Coronary artery (tissue), 2 donors: ENCODE data around the gene PRKCSH.

Experiments
- DNase-seq: peaks from one replicate; pipeline ENCODE4 v3.0.0-alpha.2; 2017; ENCODE audit warnings: low spot score
- H3K27ac ChIP-seq, 2 donors: fragments of 200-600 bp; sonication (generic); one replicate each; pipeline ENCODE4 v1.5.1; 2016 to 2019
- H3K4me3 ChIP-seq: fragments of 200-600 bp; sonication (generic); 2 replicates; pipeline ENCODE4 v1.5.1; 2016; ENCODE audit warnings: mild to moderate bottlenecking, moderate library complexity
- CTCF ChIP-seq: fragments of 200-600 bp; sonication (generic); IDR thresholded peaks from one replicate; pipeline ENCODE4 v1.5.1; 2019; ENCODE audit warnings: antibody characterized with exemption

The PRKCSH gene

GRCh38 chr19:11434703-11435056 lies 755 bp upstream of the PRKCSH start:
- no peak for DNase-seq
- peak overlapping the region; percentile 84 for H3K4me3 ChIP-seq
- TF ChIP-seq CTCF: no peak
- H3K27ac ChIP-seq: peak overlapping the region; percentile 58 to 86

GRCh38 chr19:11435833-11436313 lies 438 bp downstream of the PRKCSH start:
- peak overlapping the region; percentile 84 for H3K4me3 ChIP-seq
- no peak for TF ChIP-seq CTCF
- H3K27ac ChIP-seq: peak overlapping the region; percentile 58 to 86
- DNase-seq: no peak

- Histone ChIP-seq H3K27ac (no peak overlapping the region), H3K4me3 (no peak overlapping the region)
- TF ChIP-seq CTCF: no peak
- DNase-seq: no peak
Observed at GRCh38 chr19:11437955-11438354, 2.5 kb downstream of the PRKCSH start.

GRCh38 chr19:11444059-11444458 lies 8.6 kb downstream of the PRKCSH start:
- TF ChIP-seq CTCF: no peak
- DNase-seq: peak; percentile 70
- H3K27ac ChIP-seq: no peak overlapping the region
- H3K4me3 ChIP-seq: no peak overlapping the region

GRCh38 chr19:11445141-11445540 lies 9.7 kb downstream of the PRKCSH start:
- no peak overlapping the region for H3K27ac ChIP-seq
- no peak overlapping the region for H3K4me3 ChIP-seq
- no peak for TF ChIP-seq CTCF
- peak; percentile 68 for DNase-seq

GRCh38 chr19:11446271-11446651 lies 10.8 kb downstream of the PRKCSH start:
- Histone ChIP-seq H3K4me3 (no peak overlapping the region), H3K27ac (no peak overlapping the region)
- DNase-seq: no peak
- TF ChIP-seq CTCF: no peak

- H3K27ac ChIP-seq: no peak overlapping the region
- no peak for DNase-seq
- no peak overlapping the region for H3K4me3 ChIP-seq
- TF ChIP-seq CTCF: peak; percentile 66
Observed at GRCh38 chr19:11446652-11447301, 11.3 kb downstream of the PRKCSH start.
